Gastroesophageal sphincter (tissue), 4 donors: ENCODE results near the gene CSTB. TPM values are rescaled to one million over a fixed set of nuclear protein-coding genes. Genes with fewer than 3 reads are reported as not detected.

Experiments used
- ATAC-seq: fragments of 150-250 bp; one replicate; pipeline ENCODE4 v1.9.1; 2016; ENCODE audit warnings: mild to moderate bottlenecking, moderate library complexity
- H3K27ac ChIP-seq, 4 donors: fragments of 200-600 bp; sonication (generic) in 3 of 4; 1 replicate in 3 of 4; 2 replicates in 1 of 4; pipeline ENCODE4 v1.5.1; 2016 to 2019
- H3K27me3 ChIP-seq: fragments of 200-600 bp; sonication (generic); one replicate; pipeline ENCODE4 v1.5.1; 2019
- H3K36me3 ChIP-seq, 2 donors: fragments of 200-600 bp; sonication (generic); one replicate each; pipeline ENCODE4 v1.5.1; 2019; ENCODE audit warnings: control low read depth in 1 of 2
- H3K4me1 ChIP-seq, 3 donors: fragments of 200-600 bp; sonication (generic); 1 replicate in 2 of 3; 2 replicates in 1 of 3; pipeline ENCODE4 v1.5.1; 2016 to 2019; ENCODE audit warnings: control low read depth in 2 of 3
- H3K4me3 ChIP-seq, 2 donors: fragments of 200-600 bp; sonication (generic); one replicate each; pipeline ENCODE4 v1.5.1; 2019; ENCODE audit warnings: mild to moderate bottlenecking in 1 of 2, moderate library complexity in 1 of 2
- H3K9me3 ChIP-seq, 3 donors: fragments of 200-600 bp; sonication (generic); one replicate each; pipeline ENCODE4 v1.5.1; 2017 to 2019; ENCODE audit warnings: control low read depth in 2 of 3
- CTCF ChIP-seq, 4 experiments: fragments of 200-600 bp in 2 of 4; fragments of 450-650 bp in 2 of 4; sonication (generic) in 1 of 4; IDR thresholded peaks; one replicate each; pipeline ENCODE4 v1.5.1; 2017 to 2019; ENCODE audit warnings: antibody characterized with exemption in 4 of 4, mild to moderate bottlenecking in 2 of 4, moderate library complexity in 2 of 4
- EP300 ChIP-seq: sonication (generic); formaldehyde crosslinking; IDR thresholded peaks from one replicate; pipeline ENCODE4 v1.6.1; 2017; ENCODE audit warnings: antibody characterized with exemption, mild to moderate bottlenecking
- POLR2A ChIP-seq, 2 donors: fragments of 450-650 bp; IDR thresholded peaks; one replicate each; pipeline ENCODE4 v1.6.1; 2017; ENCODE audit warnings: antibody characterized with exemption in 2 of 2, mild to moderate bottlenecking in 2 of 2, moderate library complexity in 1 of 2
- POLR2AphosphoS5 ChIP-seq: sonication (generic); formaldehyde crosslinking; IDR thresholded peaks from one replicate; pipeline ENCODE4 v1.6.1; 2017; ENCODE audit warnings: antibody characterized with exemption
- WGBS, 2 donors: methylation state at CpG; one replicate each; pipeline ENCODE4 v1.1.5; 2018; ENCODE audit warnings: low coverage in 1 of 2; 5-methylcytosine and 5-hydroxymethylcytosine counted together
- total RNA-seq, 4 donors: library from RNA; depleted of rRNA; stranded (reverse); fragments of >200 nt; gene quantifications; one replicate each; pipeline ENCODE4 v1.1.0, GENCODE V29; 2016

The CSTB gene
- total RNA-seq, 4 donors from 2014 or later, result 8.9 to 22.2 (median 10.1) TPM

DNA sequence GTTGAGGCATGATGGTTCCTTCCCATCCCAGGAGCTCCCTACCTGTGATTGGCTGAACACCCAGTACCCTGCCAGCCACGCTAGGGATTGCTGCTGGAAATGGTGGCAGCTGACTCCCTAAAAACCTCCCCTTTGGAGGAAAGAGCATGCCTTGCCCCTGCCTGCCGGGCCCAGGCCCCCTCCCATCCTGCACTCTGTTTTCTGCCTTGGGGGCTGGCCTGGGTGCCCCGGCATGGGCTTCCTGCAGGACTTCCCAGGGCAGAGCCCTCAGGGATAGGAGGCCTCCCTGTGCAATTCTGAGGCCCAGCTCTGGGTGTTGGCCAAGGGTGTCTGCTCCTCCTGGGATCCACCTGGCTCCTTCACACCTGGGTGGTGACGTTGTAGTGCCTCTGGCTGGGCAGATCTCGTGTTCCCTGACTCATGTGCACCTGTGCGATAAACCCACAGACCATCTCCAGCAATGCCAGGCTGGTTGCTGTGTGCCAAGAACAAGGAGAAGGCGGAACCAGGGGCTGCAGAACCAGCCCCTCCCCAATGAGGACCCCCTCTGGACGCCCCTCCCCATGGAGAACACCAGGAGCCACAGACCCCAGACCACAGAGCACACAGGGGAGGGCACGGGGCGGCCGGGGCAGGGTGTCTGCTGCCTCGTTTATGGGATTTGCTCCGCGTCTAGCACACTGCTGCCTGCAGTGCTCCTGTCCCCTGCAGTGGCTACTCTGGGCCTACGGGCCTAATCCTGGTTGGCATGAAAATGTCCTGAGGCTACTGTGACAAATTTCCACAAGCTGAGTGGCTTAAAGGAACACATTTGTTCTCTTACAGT is 13.6 kb downstream of the CSTB start:
- no peak overlapping the region for H3K4me3 ChIP-seq
- no peak overlapping the region for H3K27ac ChIP-seq
- peaks cover 0 to 16% (median 6%) of the 10 kb centered on the region in 3 donors for H3K4me1 ChIP-seq
- no peaks in the 10 kb centered on the region for H3K9me3 ChIP-seq
- H3K27me3 ChIP-seq, result no peaks in the 10 kb centered on the region
- TF ChIP-seq CTCF (IDR thresholded peaks at IDR 0.05) (no peak), EP300 (no peak), POLR2A (IDR thresholded peaks at IDR 0.05) (no peak), POLR2AphosphoS5 (no peak)
- 100% methylated on average over 1 of the region's 15 CpGs; no CpG with 5 or more reads in 1 of the 2 donors for WGBS, 2 donors
- H3K36me3 ChIP-seq, result peaks cover 0 to 32% of the 10 kb centered on the region in 2 donors
- no peak for ATAC-seq

DNA sequence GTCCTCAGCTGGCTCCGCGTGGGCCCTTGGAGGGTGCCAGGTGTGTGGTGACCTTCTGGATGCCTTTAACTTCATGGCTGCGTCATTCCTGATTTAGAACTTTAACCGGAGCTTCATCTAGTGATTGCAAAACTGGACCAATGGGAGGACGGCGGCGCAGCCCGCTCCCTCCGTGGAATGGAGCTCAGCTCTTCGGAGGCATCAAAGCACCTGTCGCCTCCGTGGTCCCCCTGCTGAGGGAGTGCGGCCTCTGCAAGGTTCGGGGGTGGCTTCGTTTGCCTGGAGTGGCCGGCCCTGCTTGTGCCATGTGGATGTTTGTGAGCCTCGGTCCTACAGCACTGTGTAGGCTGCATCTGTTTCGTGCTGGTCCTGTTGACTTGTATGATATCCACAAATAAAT is 14.2 kb downstream of the CSTB start:
- no peak overlapping the region for H3K4me3 ChIP-seq
- WGBS, 2 donors, result 90% methylated on average over 5 of the region's 18 CpGs; no CpG with 5 or more reads in 1 of the 2 donors
- H3K27ac ChIP-seq, result no peak overlapping the region
- H3K4me1 ChIP-seq, result peaks cover 0 to 23% (median 6%) of the 10 kb centered on the region in 3 donors
- no peak for ATAC-seq
- peaks cover 0 to 38% of the 10 kb centered on the region in 2 donors for H3K36me3 ChIP-seq
- TF ChIP-seq POLR2A (IDR thresholded peaks at IDR 0.05) (no peak), POLR2AphosphoS5 (no peak), EP300 (no peak), CTCF (IDR thresholded peaks at IDR 0.05) (no peak)
- no peaks in the 10 kb centered on the region for H3K27me3 ChIP-seq
- no peaks in the 10 kb centered on the region for H3K9me3 ChIP-seq

DNA sequence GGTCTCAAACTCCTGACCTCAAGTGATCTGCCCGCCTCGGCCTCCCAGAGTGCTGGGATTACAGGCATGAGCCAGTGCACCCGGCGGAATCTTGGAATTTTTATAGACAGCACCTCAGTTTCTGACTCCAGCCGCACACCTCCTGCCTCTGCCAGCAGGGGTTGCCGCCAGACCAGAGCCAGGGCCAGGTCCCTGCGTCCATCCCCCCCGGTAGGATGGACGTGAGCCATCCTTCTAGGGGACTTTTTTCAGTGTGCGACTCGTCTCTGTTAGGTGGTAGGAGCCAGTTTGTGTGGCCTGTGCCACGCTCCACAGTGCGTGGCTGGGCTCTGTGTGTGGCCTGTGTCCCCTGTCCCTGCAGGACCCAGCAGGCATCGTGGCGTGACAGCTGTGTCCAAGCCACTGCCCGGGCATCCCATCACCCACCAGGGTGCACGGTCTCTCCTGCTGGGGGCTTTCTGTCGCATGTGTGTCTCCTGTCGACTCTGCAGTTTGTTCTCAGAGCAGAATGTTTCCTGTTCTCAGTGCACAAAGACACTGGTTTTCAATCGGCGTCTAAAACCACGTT is 15.6 kb downstream of the CSTB start:
- Histone ChIP-seq H3K4me3 (no peak overlapping the region), H3K4me1 (peaks cover 0 to 23% (median 6%) of the 10 kb centered on the region in 3 donors), H3K36me3 (peaks cover 0 to 52% of the 10 kb centered on the region in 2 donors), H3K27me3 (no peaks in the 10 kb centered on the region), H3K27ac (no peak overlapping the region), H3K9me3 (no peaks in the 10 kb centered on the region)
- WGBS, 2 donors, result 79 to 94% methylated on average over 8 to 9 of the region's 22 CpGs
- no peak for TF ChIP-seq POLR2AphosphoS5
- no peak for TF ChIP-seq CTCF (IDR thresholded peaks at IDR 0.05)
- TF ChIP-seq POLR2A (IDR thresholded peaks at IDR 0.05), result no peak
- TF ChIP-seq EP300, result no peak
- ATAC-seq, result no peak

DNA sequence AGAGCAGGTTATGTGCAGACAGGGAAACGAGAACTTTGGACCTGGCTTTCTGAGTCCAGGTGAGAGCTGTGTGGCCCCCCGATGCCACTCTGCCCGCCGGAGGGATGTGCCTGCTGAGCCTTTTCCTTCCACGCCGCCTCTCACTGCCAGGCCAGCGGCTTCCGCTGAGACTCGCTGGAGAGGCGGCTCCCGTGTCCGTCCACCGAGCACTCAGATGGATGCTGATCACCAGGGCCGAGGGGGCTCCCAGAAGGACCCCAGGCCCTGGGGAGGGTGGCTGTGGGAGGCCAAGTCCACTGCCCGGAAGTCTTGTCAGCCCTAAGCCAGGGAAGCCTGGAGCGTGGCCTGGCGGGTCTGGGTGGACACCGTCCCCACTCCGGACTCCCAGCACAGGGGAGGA is 16.5 kb downstream of the CSTB start:
- peak overlapping the region in 3 of 4 donors; percentile 75 to 81 (median 77) for H3K27ac ChIP-seq
- WGBS, 2 donors, result 100% methylated on average over 2 of the region's 19 CpGs; no CpG with 5 or more reads in 1 of the 2 donors
- ATAC-seq, result no peak
- H3K4me3 ChIP-seq, result no peak overlapping the region
- peaks cover 0 to 59% of the 10 kb centered on the region in 2 donors for H3K36me3 ChIP-seq
- H3K9me3 ChIP-seq, result no peaks in the 10 kb centered on the region
- no peaks in the 10 kb centered on the region for H3K27me3 ChIP-seq
- TF ChIP-seq POLR2AphosphoS5, result no peak
- no peak for TF ChIP-seq CTCF (IDR thresholded peaks at IDR 0.05)
- no peak for TF ChIP-seq POLR2A (IDR thresholded peaks at IDR 0.05)
- H3K4me1 ChIP-seq, result peaks cover 0 to 23% (median 6%) of the 10 kb centered on the region in 3 donors
